HUES48 (cell line): Measurements from ENCODE around the gene PRIMPOL.

ENCODE experiments used
- H3K27ac ChIP-seq: one replicate; pipeline ENCODE4 v1.7.0; 2013; ENCODE audit warnings: low read depth, low read length, inconsistent platforms
- H3K27me3 ChIP-seq: 2 replicates; pipeline ENCODE4 v1.6.1; 2013; ENCODE audit warnings: mild to moderate bottlenecking, low read length; ENCODE audit not compliant: control insufficient read depth, insufficient read depth
- H3K36me3 ChIP-seq: 2 replicates; pipeline ENCODE4 v1.6.1; 2013; ENCODE audit warnings: low read length; ENCODE audit not compliant: control insufficient read depth, insufficient read depth
- H3K4me1 ChIP-seq: 2 replicates; pipeline ENCODE4 v1.6.1; 2013; ENCODE audit warnings: mild to moderate bottlenecking, low read length; ENCODE audit not compliant: control insufficient read depth, insufficient read depth
- H3K4me3 ChIP-seq: 2 replicates; pipeline ENCODE4 v1.5.1; 2013; ENCODE audit warnings: mild to moderate bottlenecking, low read depth, low read length
- H3K9ac ChIP-seq: 2 replicates; pipeline ENCODE4 v1.6.1; 2013; ENCODE audit warnings: mild to moderate bottlenecking, low read depth, low read length, moderate library complexity
- H3K9me3 ChIP-seq: 2 replicates; pipeline ENCODE4 v1.6.1; 2013; ENCODE audit warnings: low read length; ENCODE audit not compliant: control insufficient read depth, insufficient read depth

PRIMPOL gene

DNA sequence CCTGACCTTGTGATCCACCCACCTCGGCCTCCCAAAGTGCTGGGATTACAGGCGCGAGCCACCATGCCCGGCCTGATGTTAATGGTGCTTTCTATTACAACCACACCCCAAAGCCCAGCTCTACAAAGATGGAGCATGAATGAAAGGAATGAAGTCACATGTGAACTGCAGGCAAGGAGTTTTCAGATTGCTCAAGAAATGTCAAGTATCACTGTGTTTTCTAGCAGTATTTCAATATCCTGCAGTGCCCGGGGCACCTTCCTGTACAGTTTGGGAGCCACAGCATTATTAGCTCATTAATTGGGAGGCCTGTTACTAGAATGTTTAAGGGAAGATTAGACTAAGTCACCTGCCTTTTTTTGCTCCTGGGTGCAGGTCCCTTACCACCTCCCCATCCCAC is 40.1 kb downstream of the PRIMPOL start:
- Histone ChIP-seq H3K27ac (no peak overlapping the region), H3K4me3 (no peak overlapping the region), H3K4me1 (peaks cover 11% of the 10 kb centered on the region), H3K9ac (no peak overlapping the region), H3K9me3 (no peaks in the 10 kb centered on the region), H3K27me3 (no peaks in the 10 kb centered on the region), H3K36me3 (peaks cover 17% of the 10 kb centered on the region)

DNA sequence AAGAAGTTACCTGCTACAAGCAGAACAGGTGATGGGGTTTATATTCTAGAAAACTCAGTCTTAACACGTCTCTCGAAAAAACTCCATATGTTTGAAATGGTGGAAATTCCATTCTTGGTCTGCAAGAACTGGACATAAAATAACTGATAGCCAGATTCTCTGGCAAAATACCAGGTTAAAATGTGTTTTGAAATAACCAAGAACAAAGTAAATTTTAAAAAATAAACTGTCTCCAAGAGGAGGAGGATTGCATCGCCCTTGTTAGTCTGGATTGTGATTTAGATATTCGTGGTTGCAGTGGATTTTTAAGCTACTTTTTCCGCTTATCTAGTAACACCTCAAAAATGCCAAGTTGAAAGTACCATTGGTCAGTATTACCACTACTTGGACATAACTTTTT is 43.5 kb downstream of the PRIMPOL start:
- Histone ChIP-seq H3K27ac (no peak overlapping the region), H3K4me1 (peaks cover 9% of the 10 kb centered on the region), H3K9ac (no peak overlapping the region), H3K4me3 (no peak overlapping the region), H3K36me3 (peaks cover 51% of the 10 kb centered on the region), H3K27me3 (no peaks in the 10 kb centered on the region), H3K9me3 (no peaks in the 10 kb centered on the region)

DNA sequence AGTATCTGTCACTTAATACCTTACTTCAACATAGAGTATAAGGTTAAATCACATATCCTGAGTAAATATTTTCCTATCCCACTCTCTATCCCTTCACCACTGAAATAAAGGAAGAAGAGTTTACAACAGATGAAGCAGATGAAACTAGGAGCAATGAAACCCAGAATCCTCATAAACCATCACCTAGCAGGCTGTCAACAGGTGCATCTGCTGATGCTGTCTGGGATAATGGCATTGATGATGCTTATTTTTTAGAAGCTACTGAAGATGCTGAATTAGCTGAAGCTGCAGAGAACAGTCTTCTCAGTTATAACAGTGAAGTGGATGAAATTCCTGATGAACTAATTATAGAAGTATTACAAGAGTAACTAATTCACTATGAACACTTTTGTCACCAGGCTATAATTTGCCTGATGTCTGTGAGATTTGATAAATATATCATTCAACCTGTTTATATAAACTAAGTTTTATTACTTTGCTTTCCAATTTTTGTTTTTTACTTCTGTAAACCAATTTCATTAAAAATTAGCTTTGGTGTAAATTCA is 44.9 kb downstream of the PRIMPOL start:
- Histone ChIP-seq H3K27ac (no peak overlapping the region), H3K9ac (no peak overlapping the region), H3K4me1 (no peaks in the 10 kb centered on the region), H3K36me3 (peaks cover 58% of the 10 kb centered on the region), H3K27me3 (no peaks in the 10 kb centered on the region), H3K4me3 (no peak overlapping the region), H3K9me3 (no peaks in the 10 kb centered on the region)

DNA sequence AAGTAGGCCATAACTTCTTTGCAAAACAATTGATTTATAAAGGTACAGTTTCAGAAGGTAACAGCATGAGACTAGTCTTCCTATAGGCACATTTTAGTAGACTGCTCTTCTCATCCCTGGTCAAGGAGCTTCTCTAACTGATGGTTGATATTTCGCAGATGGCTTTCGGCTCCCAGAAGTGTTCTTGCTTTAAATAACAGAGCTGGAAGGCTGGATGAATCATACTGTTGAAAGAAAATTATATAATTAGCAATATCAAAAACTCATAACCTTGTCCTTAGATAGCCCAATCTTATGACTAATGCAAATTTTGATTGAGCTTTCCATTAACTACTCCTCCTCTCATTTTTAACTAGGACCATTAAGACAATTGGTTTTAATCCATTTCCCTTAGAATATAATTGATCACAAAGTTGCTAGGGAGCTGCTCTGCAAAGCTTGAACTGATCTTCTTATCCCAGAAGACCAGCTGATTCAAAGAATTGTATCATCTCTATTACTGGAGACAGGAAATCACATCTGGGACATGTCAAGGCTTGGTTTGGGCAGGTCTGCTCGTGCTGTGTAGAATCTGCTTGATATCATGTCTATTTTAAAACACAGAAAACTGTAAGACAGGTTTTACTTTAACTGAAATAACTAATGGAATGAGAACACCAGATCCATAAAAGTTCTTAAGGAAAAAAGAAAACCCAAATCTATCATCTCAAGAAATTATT is 45.8 kb downstream of the PRIMPOL start:
- no peak overlapping the region for H3K27ac ChIP-seq
- H3K4me3 ChIP-seq, result no peak overlapping the region
- H3K4me1 ChIP-seq, result no peaks in the 10 kb centered on the region
- H3K9ac ChIP-seq, result no peak overlapping the region
- no peaks in the 10 kb centered on the region for H3K9me3 ChIP-seq
- H3K27me3 ChIP-seq, result no peaks in the 10 kb centered on the region
- peaks cover 66% of the 10 kb centered on the region for H3K36me3 ChIP-seq

DNA sequence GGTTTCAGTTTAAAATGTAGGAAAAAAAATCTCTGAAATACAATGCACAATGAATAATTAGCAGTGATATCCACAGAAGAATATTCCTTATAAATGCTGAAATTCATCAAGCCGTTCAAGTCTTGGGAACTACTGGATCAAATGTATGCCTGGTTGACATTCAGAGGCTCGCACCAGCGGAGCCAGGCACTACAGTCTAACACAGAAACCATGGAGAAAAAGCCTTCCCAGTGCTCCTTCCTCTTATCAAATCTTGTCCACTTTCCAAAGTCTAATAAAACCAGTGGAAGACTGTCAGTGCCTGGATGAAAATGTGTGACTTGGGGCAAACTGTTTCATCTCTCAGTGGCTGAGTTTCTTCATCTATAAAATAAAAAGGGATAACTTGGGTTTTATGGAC is 48.4 kb downstream of the PRIMPOL start:
- Histone ChIP-seq H3K9me3 (no peaks in the 10 kb centered on the region), H3K4me3 (no peak overlapping the region), H3K36me3 (peaks cover 92% of the 10 kb centered on the region), H3K4me1 (no peaks in the 10 kb centered on the region), H3K27me3 (no peaks in the 10 kb centered on the region), H3K27ac (no peak overlapping the region), H3K9ac (no peak overlapping the region)

DNA sequence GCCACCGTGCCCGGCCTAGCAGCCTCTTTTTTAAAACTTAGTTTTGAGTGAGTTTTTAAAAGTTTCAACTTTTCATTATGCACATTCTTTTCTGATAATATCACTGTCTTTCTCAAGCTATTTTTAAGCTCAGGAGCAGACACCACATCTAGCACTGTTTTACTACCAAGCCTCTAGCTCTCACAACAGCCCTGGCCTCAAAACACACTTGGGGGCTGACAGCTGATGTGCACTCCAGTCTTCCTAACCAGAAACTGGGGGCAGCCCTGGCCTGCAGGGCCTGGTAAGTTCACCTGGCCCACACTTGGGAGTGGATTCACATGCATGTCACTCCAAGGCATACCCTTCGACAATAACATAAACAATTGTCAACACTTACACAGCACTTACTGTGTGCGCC is 50.4 kb downstream of the PRIMPOL start:
- H3K9me3 ChIP-seq, result no peaks in the 10 kb centered on the region
- H3K4me3 ChIP-seq, result no peak overlapping the region
- H3K36me3 ChIP-seq, result peaks cover 92% of the 10 kb centered on the region
- H3K4me1 ChIP-seq, result no peaks in the 10 kb centered on the region
- no peak overlapping the region for H3K9ac ChIP-seq
- H3K27ac ChIP-seq, result no peak overlapping the region
- no peaks in the 10 kb centered on the region for H3K27me3 ChIP-seq

DNA sequence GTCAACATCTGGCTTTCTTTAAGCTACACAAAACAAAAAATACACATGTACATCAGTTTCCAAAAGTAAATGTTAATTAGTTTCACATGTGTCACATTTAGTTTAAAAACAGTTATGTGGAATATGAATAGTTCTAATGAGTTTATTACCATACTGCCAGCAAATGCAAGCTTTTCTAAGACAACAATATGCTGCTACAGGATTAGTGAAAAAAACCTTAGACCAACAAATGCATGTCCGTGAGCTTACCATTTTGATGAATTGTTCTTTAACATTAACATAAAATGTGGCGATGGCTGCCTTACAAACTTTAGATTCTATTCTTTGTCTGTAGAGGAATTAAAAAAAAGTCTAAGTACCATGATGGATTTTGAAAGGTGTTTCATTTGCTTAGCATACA is 52.6 kb downstream of the PRIMPOL start:
- H3K9me3 ChIP-seq, result no peaks in the 10 kb centered on the region
- no peak overlapping the region for H3K9ac ChIP-seq
- H3K4me3 ChIP-seq, result no peak overlapping the region
- no peaks in the 10 kb centered on the region for H3K4me1 ChIP-seq
- no peaks in the 10 kb centered on the region for H3K27me3 ChIP-seq
- peaks cover 92% of the 10 kb centered on the region for H3K36me3 ChIP-seq
- H3K27ac ChIP-seq, result no peak overlapping the region

DNA sequence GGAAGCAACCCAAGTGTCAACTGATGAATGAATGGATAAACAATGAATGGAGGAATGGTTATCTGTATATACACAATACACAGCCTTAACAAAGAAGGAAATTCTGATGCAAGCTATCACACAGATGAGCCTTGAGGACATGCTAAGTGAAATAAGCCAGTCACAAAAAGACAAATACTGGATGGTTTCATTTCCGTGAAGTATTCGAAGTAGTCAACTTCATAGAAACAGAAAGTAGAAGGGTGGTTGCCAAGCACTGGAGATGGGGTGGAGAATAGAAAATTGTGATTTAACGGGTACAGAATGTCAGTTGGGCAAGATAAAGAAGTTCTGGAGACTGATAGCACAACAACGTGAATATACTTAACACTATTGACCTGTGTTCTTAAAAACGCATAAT is 56.2 kb downstream of the PRIMPOL start:
- Histone ChIP-seq H3K4me3 (no peak overlapping the region), H3K27me3 (no peaks in the 10 kb centered on the region), H3K9me3 (no peaks in the 10 kb centered on the region), H3K27ac (no peak overlapping the region), H3K9ac (no peak overlapping the region), H3K36me3 (peaks cover 99% of the 10 kb centered on the region), H3K4me1 (no peaks in the 10 kb centered on the region)

DNA sequence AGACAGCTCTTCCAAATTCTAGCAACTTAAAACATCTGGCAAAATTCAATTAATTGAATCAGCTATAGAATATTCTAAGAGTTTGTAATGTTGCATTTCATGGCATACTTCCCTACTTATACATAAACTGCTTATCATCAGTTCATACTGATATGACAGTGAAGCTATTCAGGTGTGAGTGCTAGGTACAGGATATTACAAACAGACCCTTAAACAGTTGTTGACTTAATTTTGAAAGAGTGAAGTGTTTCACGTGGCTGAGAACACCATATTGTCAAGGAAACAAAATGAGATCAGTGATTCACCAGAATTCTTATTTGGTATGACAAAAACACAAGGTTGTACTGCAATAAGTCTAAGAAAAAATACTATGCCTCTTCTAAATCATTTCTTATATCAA is 56.9 kb downstream of the PRIMPOL start:
- H3K27ac ChIP-seq, result no peak overlapping the region
- peaks cover 99% of the 10 kb centered on the region for H3K36me3 ChIP-seq
- H3K9ac ChIP-seq, result no peak overlapping the region
- no peaks in the 10 kb centered on the region for H3K4me1 ChIP-seq
- H3K27me3 ChIP-seq, result no peaks in the 10 kb centered on the region
- no peak overlapping the region for H3K4me3 ChIP-seq
- H3K9me3 ChIP-seq, result no peaks in the 10 kb centered on the region

DNA sequence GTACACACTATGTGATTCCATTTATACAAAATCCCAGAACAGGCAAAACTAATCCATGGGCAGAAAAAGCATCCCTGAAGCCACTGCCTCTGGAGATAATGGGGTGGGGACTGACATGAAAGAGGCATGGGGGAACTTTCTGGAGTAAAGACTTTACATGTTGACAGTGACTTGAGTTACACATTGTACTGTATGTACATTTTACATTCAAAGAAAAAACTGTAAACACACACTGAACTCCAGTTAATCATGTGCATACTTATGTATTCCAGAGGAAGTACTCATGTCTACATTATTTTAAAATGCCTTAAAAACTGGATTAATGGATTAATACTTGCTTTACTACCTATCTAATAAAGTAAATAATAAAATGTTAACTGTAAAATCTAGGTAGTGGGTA is 62.8 kb downstream of the PRIMPOL start:
- H3K9me3 ChIP-seq, result no peaks in the 10 kb centered on the region
- peaks cover 97% of the 10 kb centered on the region for H3K36me3 ChIP-seq
- H3K4me3 ChIP-seq, result no peak overlapping the region
- no peaks in the 10 kb centered on the region for H3K4me1 ChIP-seq
- no peak overlapping the region for H3K9ac ChIP-seq
- H3K27me3 ChIP-seq, result no peaks in the 10 kb centered on the region
- no peak overlapping the region for H3K27ac ChIP-seq

DNA sequence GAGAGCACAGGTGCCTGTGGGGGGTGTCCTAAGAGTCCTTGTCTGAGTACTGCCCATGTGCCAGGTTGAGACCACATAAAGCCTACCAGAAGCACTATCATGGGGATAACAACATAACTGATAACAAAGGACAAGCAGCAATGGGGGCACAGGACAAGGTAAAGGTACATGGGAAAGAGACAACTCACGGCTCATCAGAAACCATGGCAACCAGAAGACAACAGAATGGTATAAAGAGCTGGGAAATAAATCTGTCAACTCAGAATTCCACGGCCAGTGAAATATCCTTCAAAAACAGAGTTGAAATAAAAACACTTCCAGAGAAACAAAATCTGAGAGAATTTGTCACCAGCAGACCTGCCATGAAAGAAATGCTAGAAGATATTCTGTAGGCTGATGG is 64.3 kb downstream of the PRIMPOL start:
- no peak overlapping the region for H3K27ac ChIP-seq
- H3K9ac ChIP-seq, result no peak overlapping the region
- no peaks in the 10 kb centered on the region for H3K27me3 ChIP-seq
- peaks cover 97% of the 10 kb centered on the region for H3K36me3 ChIP-seq
- no peaks in the 10 kb centered on the region for H3K4me1 ChIP-seq
- H3K4me3 ChIP-seq, result no peak overlapping the region
- H3K9me3 ChIP-seq, result no peaks in the 10 kb centered on the region
